Hair follicle dermal papilla cell (primary cell): Measurements from ENCODE around the gene NOMO2. TPM values are rescaled to one million over a fixed set of nuclear protein-coding genes. Genes with fewer than 3 reads are reported as not detected.

Experiments used
- small RNA-seq: library from RNA; depleted of rRNA; stranded (forward); fragments of <200 nt; gene quantifications from one replicate; pipeline ENCODE3, GENCODE V24; 2012
- total RNA-seq: library from RNA; depleted of rRNA; stranded (reverse); fragments of >200 nt; gene quantifications from 2 replicates; pipeline ENCODE4 v1.2.3, GENCODE V29; 2012

NOMO2 gene, protein sequence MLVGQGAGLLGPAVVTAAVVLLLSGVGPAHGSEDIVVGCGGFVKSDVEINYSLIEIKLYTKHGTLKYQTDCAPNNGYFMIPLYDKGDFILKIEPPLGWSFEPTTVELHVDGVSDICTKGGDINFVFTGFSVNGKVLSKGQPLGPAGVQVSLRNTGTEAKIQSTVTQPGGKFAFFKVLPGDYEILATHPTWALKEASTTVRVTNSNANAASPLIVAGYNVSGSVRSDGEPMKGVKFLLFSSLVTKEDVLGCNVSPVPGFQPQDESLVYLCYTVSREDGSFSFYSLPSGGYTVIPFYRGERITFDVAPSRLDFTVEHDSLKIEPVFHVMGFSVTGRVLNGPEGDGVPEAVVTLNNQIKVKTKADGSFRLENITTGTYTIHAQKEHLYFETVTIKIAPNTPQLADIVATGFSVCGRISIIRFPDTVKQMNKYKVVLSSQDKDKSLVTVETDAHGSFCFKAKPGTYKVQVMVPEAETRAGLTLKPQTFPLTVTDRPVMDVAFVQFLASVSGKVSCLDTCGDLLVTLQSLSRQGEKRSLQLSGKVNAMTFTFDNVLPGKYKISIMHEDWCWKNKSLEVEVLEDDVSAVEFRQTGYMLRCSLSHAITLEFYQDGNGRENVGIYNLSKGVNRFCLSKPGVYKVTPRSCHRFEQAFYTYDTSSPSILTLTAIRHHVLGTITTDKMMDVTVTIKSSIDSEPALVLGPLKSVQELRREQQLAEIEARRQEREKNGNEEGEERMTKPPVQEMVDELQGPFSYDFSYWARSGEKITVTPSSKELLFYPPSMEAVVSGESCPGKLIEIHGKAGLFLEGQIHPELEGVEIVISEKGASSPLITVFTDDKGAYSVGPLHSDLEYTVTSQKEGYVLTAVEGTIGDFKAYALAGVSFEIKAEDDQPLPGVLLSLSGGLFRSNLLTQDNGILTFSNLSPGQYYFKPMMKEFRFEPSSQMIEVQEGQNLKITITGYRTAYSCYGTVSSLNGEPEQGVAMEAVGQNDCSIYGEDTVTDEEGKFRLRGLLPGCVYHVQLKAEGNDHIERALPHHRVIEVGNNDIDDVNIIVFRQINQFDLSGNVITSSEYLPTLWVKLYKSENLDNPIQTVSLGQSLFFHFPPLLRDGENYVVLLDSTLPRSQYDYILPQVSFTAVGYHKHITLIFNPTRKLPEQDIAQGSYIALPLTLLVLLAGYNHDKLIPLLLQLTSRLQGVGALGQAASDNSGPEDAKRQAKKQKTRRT
- 87.9 and 97.8 TPM in 2 replicates for total RNA-seq

GRCh38 chr16:18561727-18562314, at the start of gene NOMO2:
NOMO2 (minus strand) TSS chr16:18562097; CDS start chr16:18562040, 57 bp downstream.

Small RNA genes within 50 kb of the gene (small RNA-seq; reads per million reads assigned to genes)
- not detected for gene MIR3179-3
- not detected for gene MIR3179-4
- not detected for gene MIR3180-3
- gene MIR3670-3, result not detected
- gene MIR3670-4, result not detected
- not detected for gene MIR6770-3
- not detected for gene RF00019

Other genes with a start within 250 kb of the NOMO2 start
- not detected in 2 replicates for gene NPIPA8, start 225.4 kb downstream of the NOMO2 start, total RNA-seq
- gene RPS15A, start 228.2 kb upstream of the NOMO2 start, total RNA-seq, result 598 and 1,043 TPM in 2 replicates
- 117 and 134 TPM in 2 replicates for gene ARL6IP1, start 239.5 kb upstream of the NOMO2 start, total RNA-seq